ENCODE measurements around the gene MORF4L1. TPM values are rescaled to one million over a fixed set of nuclear protein-coding genes. Genes with fewer than 3 reads are reported as not detected.

MORF4L1 gene, protein sequence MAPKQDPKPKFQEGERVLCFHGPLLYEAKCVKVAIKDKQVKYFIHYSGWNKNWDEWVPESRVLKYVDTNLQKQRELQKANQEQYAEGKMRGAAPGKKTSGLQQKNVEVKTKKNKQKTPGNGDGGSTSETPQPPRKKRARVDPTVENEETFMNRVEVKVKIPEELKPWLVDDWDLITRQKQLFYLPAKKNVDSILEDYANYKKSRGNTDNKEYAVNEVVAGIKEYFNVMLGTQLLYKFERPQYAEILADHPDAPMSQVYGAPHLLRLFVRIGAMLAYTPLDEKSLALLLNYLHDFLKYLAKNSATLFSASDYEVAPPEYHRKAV
- total RNA-seq (100 to 1,000 TPM; 260 to 384 (median 328) TPM), polyA plus RNA-seq (100 to 1,000 TPM; 162 to 549 TPM)
- long read RNA-seq, donor 1, transcript MORF4L1-203 (12 exons, 1,880 nt), result major isoform, 190 of 213 reads
- long read RNA-seq, donor 1, partial matches to known transcripts, result 11 of 213 reads
- long read RNA-seq, donor 1, other reads (novel, unspliced or antisense), result 6 of 213 reads
- long read RNA-seq, donor 2, transcript MORF4L1-203 (12 exons, 1,880 nt), result major isoform, 355 of 413 reads
- long read RNA-seq, donor 2, transcript MORF4L1-201 (13 exons, 2,359 nt), result minor isoform, 10 of 413 reads
- long read RNA-seq, donor 2, partial matches to known transcripts, result 31 of 413 reads
- long read RNA-seq, donor 2, other reads (novel, unspliced or antisense), result 14 of 413 reads
- long read RNA-seq, donor 3, transcript MORF4L1-203 (12 exons, 1,880 nt), result major isoform, 186 of 208 reads
- long read RNA-seq, donor 3, partial matches to known transcripts, result 11 of 208 reads
- long read RNA-seq, donor 3, other reads (novel, unspliced or antisense), result 7 of 208 reads

- peak within 1 kb of the TSS; percentile 61 to 100 (median 95) for H3K4me3 ChIP-seq
- intact Hi-C loops (cut with DNase I), result loop anchor here in 5 of 10 donors (5.0 to 10.0 kb wide), 5 partner anchors 48 to 118 kb away; partner anchors contain the start of gene ADAMTS7 (in 3 of the 5)
- peak; percentile 96 to 99 (median 97) for DNase-seq
- TF ChIP-seq CTCF (IDR thresholded peaks at IDR 0.05), result no peak
- TF ChIP-seq POLR2A (IDR thresholded peaks at IDR 0.05), result no peak
- no peaks in the 10 kb centered on the region for H3K9me3 ChIP-seq
- WGBS, 4 donors, result 6 to 11% (median 9%) methylated on average over 25 to 52 of the region's 52 CpGs
- peak; percentile 92 to 96 (median 94) for ATAC-seq
- peak within 1 kb of the TSS; percentile 96 to 100 (median 100) for H3K27ac ChIP-seq
- H3K27me3 ChIP-seq, result no peaks in the 10 kb centered on the region
- peaks cover 0 to 39% (median 30%) of the 10 kb centered on the region in 12 donors for H3K4me1 ChIP-seq
- H3K36me3 ChIP-seq, result no peaks in the 10 kb centered on the region
These were observed at the start of gene MORF4L1 for GRCh38 chr15:78872155-78872971. MORF4L1 (plus strand) TSS chr15:78872890; CDS start chr15:78873018, 128 bp downstream.

DNA sequence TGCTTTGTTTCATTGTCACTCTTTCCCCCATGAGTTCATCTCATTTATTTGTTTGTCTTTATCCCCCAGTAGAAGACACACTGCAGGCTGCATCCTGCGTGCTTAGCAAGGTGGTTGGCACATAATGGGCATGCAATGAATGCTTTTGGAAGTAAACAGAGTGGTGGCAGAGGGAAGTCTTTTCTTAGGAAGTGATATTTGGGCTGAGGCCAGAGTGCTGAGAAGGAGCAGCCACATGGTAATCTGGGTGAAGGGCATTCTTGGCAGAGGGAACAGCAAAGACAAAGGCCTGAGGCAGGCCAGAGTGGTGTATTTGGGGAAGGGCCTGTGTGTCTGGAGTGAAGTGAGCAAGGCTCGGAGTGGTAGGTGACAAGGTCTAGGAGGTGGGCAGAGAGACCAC is 43.8 kb upstream of the MORF4L1 start:
- TF ChIP-seq POLR2A (IDR thresholded peaks at IDR 0.05) (no peak), CTCF (IDR thresholded peaks at IDR 0.05) (no peak)
- peaks cover 0 to 3% (median 0%) of the 10 kb centered on the region in 9 donors for H3K27me3 ChIP-seq
- 58 to 67% (median 65%) methylated on average over 2 of the region's 2 CpGs for WGBS, 4 donors
- intact Hi-C loops (cut with DNase I), result loop anchor here in 2 of 10 donors (10.0 kb wide), 2 partner anchors 46 to 236 kb away; partner anchors contain the start of gene MORF4L1 (in 1 of the 2)
- peak in 1 of 5 donors; percentile 19 for DNase-seq
- H3K9me3 ChIP-seq, result no peaks in the 10 kb centered on the region
- no peak overlapping the region for H3K4me3 ChIP-seq
- H3K27ac ChIP-seq, result no peak overlapping the region
- H3K4me1 ChIP-seq, result peaks cover 0 to 43% (median 10%) of the 10 kb centered on the region in 12 donors
- ATAC-seq, result peak in 2 of 4 donors; percentile 21 to 41
- no peaks in the 10 kb centered on the region for H3K36me3 ChIP-seq

- Histone ChIP-seq H3K27ac (no peak overlapping the region), H3K27me3 (peaks cover 0 to 3% (median 0%) of the 10 kb centered on the region in 9 donors), H3K9me3 (no peaks in the 10 kb centered on the region), H3K4me1 (peaks cover 0 to 36% (median 5%) of the 10 kb centered on the region in 12 donors), H3K4me3 (peak overlapping the region in 10 of 12 donors; percentile 6 to 51 (median 35)), H3K36me3 (no peaks in the 10 kb centered on the region)
- WGBS, 4 donors, result 40 to 68% (median 52%) methylated on average over 20 to 52 of the region's 52 CpGs
- DNase-seq (peak in 1 of 5 donors; percentile 22), ATAC-seq (peak in 3 of 4 donors; percentile 7 to 42 (median 25))
- intact Hi-C loops (cut with DNase I), result no loop called here
- TF ChIP-seq POLR2A (IDR thresholded peaks at IDR 0.05), result no peak
These were observed 42.0 kb upstream of the MORF4L1 start for GRCh38 chr15:78830514-78831228.

Data from heart left ventricle (tissue), 16 donors.